ENCODE measurements around the gene RUSC2.

- TF ChIP-seq, protein P1, sequence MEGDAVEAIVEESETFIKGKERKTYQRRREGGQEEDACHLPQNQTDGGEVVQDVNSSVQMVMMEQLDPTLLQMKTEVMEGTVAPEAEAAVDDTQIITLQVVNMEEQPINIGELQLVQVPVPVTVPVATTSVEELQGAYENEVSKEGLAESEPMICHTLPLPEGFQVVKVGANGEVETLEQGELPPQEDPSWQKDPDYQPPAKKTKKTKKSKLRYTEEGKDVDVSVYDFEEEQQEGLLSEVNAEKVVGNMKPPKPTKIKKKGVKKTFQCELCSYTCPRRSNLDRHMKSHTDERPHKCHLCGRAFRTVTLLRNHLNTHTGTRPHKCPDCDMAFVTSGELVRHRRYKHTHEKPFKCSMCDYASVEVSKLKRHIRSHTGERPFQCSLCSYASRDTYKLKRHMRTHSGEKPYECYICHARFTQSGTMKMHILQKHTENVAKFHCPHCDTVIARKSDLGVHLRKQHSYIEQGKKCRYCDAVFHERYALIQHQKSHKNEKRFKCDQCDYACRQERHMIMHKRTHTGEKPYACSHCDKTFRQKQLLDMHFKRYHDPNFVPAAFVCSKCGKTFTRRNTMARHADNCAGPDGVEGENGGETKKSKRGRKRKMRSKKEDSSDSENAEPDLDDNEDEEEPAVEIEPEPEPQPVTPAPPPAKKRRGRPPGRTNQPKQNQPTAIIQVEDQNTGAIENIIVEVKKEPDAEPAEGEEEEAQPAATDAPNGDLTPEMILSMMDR (IDR thresholded peaks at IDR 0.05): no peak
- no peak for TF ChIP-seq EZH2 (IDR thresholded peaks at IDR 0.05; ENCODE audit: borderline replicate concordance, insufficient read depth, low read depth, low read length, poor library complexity, severe bottlenecking)
These were observed 31.8 kb downstream of the RUSC2 start for GRCh38 chr9:35521708-35522107.

Measured in B cell (primary cell).